ENCODE results near the gene GJD4. TPM values are rescaled to one million over a fixed set of nuclear protein-coding genes. Genes with fewer than 3 reads are reported as not detected.

Gene GJD4
- total RNA-seq, 1 experiment from 2014 or later: not detected

DNA sequence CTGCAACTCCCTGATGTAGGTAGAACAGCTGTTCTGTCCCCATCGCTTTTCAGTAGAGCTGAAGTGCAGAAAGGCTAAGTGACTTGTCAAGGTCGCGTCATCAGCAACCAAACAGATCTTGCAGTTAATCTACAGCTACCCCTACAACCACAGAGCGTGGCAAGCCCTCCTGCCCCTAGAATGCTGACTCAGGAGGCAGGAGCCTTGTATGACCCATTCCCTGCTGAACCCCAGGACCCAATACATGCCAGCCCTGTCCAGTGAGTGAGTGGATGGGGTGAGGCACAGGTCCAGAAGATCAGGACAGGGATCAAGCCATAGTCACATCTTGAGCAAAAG is 26.6 kb upstream of the GJD4 start:
- H3K27ac ChIP-seq (ENCODE audit: low read depth, low read length): no peak overlapping the region
- no TSS peak for BruUV-seq (replicated peaks)
- intact Hi-C loops (cut with micrococcal nuclease): no loop called here

More for the DNA sequence above, 26.6 kb upstream of the GJD4 start:
- no peak overlapping the region for H3K9ac ChIP-seq (ENCODE audit: low read length)
- ATAC-seq (no peak), DNase-seq (ENCODE audit: low read depth, low spot score) (no peak)
- no peaks in the 10 kb centered on the region for H3K36me3 ChIP-seq (ENCODE audit: control insufficient read depth in 1 of 2, insufficient read depth in 2 of 2, low read length in 2 of 2)
- no peaks in the 10 kb centered on the region for H3K27me3 ChIP-seq (ENCODE audit: insufficient read depth, low read length)
- H4K20me1 ChIP-seq (ENCODE audit: insufficient read depth): no peaks in the 10 kb centered on the region
- no peak overlapping the region for H2AFZ ChIP-seq (ENCODE audit: low read depth, low read length, poor library complexity, severe bottlenecking)
- TF ChIP-seq CBX3 (IDR thresholded peaks at IDR 0.05; ENCODE audit: low read depth): no peak
- no peak for TF ChIP-seq CEBPB (IDR thresholded peaks at IDR 0.05; ENCODE audit: low read depth)
- TF ChIP-seq MAX (IDR thresholded peaks at IDR 0.05): no peak
- no peak for TF ChIP-seq POLR2AphosphoS5 (IDR thresholded peaks at IDR 0.05; ENCODE audit: low read depth, low read length)
- no peak for TF ChIP-seq EZH2phosphoT487 (IDR thresholded peaks at IDR 0.05; ENCODE audit: borderline replicate concordance)
- TF ChIP-seq ZBTB33 (IDR thresholded peaks at IDR 0.05; ENCODE audit: extremely low read depth, insufficient replicate concordance, low read length): no peak
- TF ChIP-seq EGR1 (IDR thresholded peaks at IDR 0.05; ENCODE audit: low read depth): no peak
- no peak for TF ChIP-seq POLR2A (IDR thresholded peaks at IDR 0.05; ENCODE audit: borderline replicate concordance, extremely low read depth, insufficient read depth, insufficient read length)
- TF ChIP-seq SIN3A (IDR thresholded peaks at IDR 0.05; ENCODE audit: low read depth): no peak
- TF ChIP-seq ZFX (IDR thresholded peaks at IDR 0.05): no peak
- TF ChIP-seq CTCF (IDR thresholded peaks at IDR 0.05 in 2 of 3, conservative IDR thresholded peaks at IDR 0.05 in 1 of 3; ENCODE audit: borderline replicate concordance in 1 of 3, insufficient read depth in 1 of 3, low read depth in 2 of 3, low read length in 2 of 3): no peak
- no peak for TF ChIP-seq JUND (IDR thresholded peaks at IDR 0.05)
- no peak for TF ChIP-seq RAD21 (IDR thresholded peaks at IDR 0.05; ENCODE audit: low read depth)
- no peak for TF ChIP-seq TCF7L2 (IDR thresholded peaks at IDR 0.05; ENCODE audit: borderline replicate concordance, extremely low read depth, insufficient read depth, insufficient read length)
- no peak for TF ChIP-seq YY1 (IDR thresholded peaks at IDR 0.05; ENCODE audit: extremely low read depth, insufficient replicate concordance, low read depth, low read length)
- no peak for TF ChIP-seq REST (IDR thresholded peaks at IDR 0.05; ENCODE audit: low read depth)
- ChIA-PET POLR2A (no interaction called here), CTCF (no interaction called here), RAD21 (ENCODE audit: low non-redundant PET in 1 of 2, low total read pairs in 2 of 2, uncharacterized antibody in 2 of 2, unreplicated experiment in 2 of 2) (no interaction called here)
- H3K4me2 ChIP-seq (ENCODE audit: low read length): no peak overlapping the region
- no peaks in the 10 kb centered on the region for H3K4me1 ChIP-seq (ENCODE audit: control insufficient read depth in 1 of 2, insufficient read depth in 2 of 2, low read length in 2 of 2)
- H3K79me2 ChIP-seq (ENCODE audit: insufficient read depth, low read length): no peaks in the 10 kb centered on the region
- no peaks in the 10 kb centered on the region for H3K9me2 ChIP-seq (ENCODE audit: insufficient read depth)
- H3K9me3 ChIP-seq (ENCODE audit: control insufficient read depth in 1 of 2, insufficient read depth in 1 of 2, low read depth in 1 of 2, low read length in 2 of 2): no peaks in the 10 kb centered on the region
- H3K4me3 ChIP-seq (replicated peaks in 1 of 2; ENCODE audit: low read depth in 1 of 2, low read length in 2 of 2): no peak overlapping the region
